HG02885 (cell line): Measurements from ENCODE around the gene ATP11A.
"Not testable (repeated sequence)": the region's sequence is repeated elsewhere in the genome, so short reads cannot be mapped to it uniquely, and the experiment has no call there.

ENCODE experiments used
- ATAC-seq: cut with Tn5 transposase; IDR thresholded peaks from one replicate; pipeline ENCODE4 v1.9.1; 2021; ENCODE audit warnings: mild to moderate bottlenecking; ENCODE audit not compliant: unreplicated experiment, poor library complexity

ATP11A gene

GRCh38 chr13:112828756-112829155 is 138.9 kb downstream of the ATP11A start:
- ATAC-seq: no peak

- no peak for ATAC-seq
Measured at GRCh38 chr13:112831196-112831595, 141.4 kb downstream of the ATP11A start.

DNA sequence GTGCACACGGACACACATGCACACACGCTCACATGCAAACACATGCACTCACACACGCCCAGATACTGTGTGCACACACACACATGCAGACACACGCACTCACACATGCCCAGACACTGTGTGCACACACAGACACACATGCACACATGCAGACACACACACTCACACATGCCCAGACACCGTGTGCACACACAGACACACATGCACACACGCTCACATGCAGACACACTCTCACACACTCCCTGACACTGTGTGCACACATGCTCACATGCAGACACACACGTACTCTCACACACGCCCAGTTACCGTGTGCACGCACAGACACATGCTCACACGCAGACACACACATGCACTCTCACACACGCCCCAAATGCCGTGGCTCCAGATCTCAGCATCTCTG is 142.0 kb downstream of the ATP11A start:
- no peak for ATAC-seq

DNA sequence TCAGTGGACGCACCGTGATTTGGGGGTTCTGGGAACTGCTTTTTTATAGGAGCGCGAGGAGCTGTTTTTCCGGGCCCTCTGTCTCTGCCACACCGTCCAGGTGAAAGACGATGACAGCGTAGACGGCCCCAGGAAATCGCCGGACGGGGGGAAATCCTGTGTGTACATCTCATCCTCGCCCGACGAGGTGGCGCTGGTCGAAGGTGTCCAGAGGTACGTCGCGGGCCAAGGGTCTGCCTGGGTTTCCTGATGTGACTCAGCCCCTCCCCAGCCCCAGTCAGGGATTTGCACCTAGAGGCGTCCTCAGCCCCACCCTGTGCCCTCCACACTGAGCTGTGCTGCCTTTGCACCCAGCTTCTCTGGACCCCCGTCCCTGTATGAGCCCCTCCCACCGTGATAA is 143.0 kb downstream of the ATP11A start:
- ATAC-seq: no peak

GRCh38 chr13:112833551-112834257 is 143.9 kb downstream of the ATP11A start:
- no peak for ATAC-seq

GRCh38 chr13:112835344-112835743 is 145.5 kb downstream of the ATP11A start:
- ATAC-seq: no peak

DNA sequence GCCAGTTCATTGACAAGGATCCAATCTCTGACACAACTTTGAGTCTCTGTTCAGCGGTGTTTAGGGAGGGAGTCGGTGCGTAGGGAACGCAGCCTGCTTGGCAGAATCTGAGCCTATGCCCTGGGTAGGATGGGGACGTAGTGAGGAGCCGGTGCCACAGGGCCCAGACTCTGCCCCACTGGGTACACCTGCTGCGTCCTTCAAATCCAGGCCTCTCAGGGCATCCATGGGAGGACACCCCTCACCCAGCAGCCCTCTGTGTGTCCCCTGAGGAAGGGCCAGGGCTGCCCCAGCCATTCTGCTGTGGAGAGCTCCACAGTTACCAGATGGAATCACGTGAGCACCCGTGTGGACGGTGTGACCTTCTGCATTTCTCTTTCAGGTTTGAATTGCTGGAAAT is 146.0 kb downstream of the ATP11A start:
- ATAC-seq: no peak

GRCh38 chr13:112836940-112837339 is 147.1 kb downstream of the ATP11A start:
- no peak for ATAC-seq

- ATAC-seq: no peak
Measured at GRCh38 chr13:112837371-112838037, 147.7 kb downstream of the ATP11A start.

DNA sequence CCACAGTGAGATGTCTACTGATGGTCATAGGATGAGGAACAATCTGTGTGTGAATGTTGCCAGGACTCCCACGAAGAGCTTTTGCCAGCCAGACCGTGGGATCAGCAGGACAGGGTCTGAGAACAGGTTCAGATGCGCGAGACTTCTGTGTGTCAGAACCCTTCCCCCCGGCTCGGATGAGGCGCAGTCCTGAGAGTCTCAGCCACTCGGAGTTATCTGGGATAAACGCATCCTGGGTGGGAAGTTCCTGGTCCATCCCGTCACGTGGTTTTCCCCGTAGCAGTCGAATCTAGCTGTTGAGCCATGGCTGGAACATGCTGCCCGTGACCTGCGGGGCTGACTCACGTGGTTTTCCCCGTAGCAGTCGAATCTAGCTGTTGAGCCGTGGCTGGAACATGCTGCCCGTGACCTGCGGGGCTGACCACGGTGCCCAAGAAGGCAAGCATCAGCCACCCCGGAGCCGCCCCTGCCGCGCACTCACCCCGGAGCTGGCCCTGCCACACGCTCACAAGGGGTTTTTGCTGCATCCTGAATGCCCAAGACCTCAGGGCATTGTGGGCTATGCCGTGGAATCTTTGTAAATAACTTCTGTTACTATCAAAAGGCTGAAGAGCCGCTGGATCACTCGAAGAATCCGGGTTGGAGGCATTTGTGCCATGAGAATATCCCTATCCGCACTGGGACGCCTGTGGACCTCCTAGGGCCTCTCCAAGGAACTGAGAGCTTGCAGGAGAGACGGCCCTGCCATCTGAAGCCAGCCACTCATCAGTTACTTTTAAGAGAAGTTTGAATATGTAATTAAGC is 148.4 kb downstream of the ATP11A start:
- no peak for ATAC-seq

DNA sequence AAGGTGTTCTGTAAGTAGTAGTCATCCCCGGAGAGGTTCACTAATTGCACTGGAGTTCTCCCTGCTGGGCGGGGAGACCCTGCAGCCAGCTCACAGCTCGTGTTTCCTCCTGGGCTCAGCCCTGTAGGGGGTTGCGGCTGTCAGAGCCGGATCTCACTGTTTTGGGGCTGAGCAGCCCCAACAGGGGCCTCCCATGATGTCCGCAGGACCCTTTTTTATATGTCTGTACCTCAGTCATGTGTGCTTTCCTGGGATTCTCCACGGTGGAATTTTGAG is 148.9 kb downstream of the ATP11A start:
- ATAC-seq: no peak

GRCh38 chr13:112839356-112840105 is 149.7 kb downstream of the ATP11A start:
- no peak for ATAC-seq

DNA sequence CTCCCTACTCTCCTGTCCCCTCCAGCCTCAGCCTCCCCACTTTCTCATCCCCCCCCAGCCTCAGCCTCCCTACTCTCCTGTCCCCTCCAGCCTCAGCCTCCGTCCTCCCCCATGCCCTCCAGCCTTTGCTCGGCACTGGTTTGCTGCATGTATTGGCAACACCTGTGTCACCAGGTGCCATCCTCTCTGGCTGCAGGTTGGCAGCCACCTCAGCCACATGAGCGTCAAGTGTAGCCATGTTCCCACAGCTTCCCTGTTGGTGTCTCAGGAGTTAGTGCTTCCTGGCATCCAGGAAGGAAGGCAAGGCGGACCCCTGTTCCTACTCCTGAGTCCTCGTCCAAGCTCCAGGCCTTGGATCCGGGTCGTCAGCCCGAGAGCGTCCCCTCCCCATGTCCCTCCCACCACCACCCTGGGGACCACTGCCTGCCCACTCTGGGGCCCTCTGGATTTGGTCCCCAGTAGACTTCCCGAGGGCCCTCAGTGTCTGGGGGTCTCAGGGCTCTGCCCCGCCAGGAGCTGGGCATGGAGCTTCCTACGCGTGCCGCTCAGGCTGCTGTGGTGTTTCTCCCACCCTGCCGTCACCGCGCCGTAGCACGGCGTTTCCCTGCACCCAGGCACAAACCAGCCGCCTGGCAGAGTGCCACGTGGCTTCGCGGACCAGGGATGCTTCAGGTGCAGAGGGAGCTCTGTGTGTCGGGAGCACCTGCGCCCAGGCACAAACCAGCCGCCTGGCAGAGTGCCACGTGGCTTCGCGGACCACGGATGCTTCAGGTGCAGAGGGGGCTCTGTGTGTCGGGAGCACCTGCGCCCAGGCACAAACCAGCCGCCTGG is 150.8 kb downstream of the ATP11A start:
- ATAC-seq: no peak

DNA sequence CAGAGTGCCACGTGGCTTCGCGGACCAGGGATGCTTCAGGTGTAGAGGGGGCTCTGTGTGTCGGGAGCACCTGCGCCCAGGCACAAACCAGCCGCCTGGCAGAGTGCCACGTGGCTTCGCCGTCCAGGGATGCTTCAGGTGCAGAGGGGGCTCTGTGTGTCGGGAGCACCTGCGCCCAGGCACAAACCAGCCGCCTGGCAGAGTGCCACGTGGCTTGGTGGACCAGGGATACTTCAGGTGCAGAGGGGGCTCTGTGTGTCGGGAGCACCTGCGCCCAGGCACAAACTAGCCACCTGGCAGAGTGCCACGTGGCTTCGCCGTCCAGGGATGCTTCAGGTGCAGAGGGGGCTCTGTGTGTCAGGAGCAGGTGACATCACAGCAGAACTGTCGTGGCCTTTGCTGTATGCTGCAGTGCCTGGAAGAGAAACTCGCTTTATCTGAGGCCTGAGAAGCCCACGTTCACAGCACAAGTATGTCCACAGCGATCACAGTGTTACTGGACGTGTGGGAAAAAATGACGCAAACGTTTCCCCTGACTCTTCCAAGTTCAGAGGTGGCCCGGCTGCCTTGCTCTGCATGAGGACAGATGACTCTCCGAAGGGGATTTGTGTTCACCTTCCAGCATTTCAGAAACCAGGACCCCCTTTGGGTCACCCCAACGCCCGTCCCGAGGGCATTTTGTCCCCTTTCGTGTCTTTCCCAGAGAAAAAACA is 151.6 kb downstream of the ATP11A start:
- ATAC-seq: not testable (repeated sequence)

- ATAC-seq: no peak
Measured at GRCh38 chr13:112842343-112842856, 152.6 kb downstream of the ATP11A start.

- no peak for ATAC-seq
Measured at GRCh38 chr13:112842931-112843391, 153.1 kb downstream of the ATP11A start.

GRCh38 chr13:112843392-112844111 is 153.7 kb downstream of the ATP11A start:
- no peak for ATAC-seq

DNA sequence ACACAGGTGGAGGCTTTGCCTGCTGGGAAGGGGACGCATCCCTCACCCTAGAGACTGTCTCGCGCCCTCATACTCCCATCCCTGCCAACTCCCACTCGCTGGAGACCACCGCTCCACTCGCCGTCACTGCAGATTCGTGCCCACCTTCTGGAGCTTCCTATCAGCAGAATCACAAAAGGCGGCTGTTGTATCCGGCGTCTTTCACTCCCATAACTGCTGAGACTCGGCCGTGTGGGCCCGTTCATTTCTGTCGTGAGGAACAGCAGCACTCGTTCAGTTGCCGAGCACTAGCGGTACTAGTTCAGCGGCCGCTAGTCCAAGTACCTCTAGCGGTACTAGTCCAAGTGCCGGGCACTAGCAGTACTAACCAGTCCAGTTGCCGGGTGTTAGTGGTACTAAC is 154.6 kb downstream of the ATP11A start:
- ATAC-seq: no peak
